ENCODE data around the gene CALCOCO1. TPM values are rescaled to one million over a fixed set of nuclear protein-coding genes. Genes with fewer than 3 reads are reported as not detected.

Gene CALCOCO1
- total RNA-seq, 4 donors from 2014 or later, result 29.5 to 159 (median 52.2) TPM

- intact Hi-C loops (cut with DNase I), result no loop called here
- H3K27me3 ChIP-seq, result no peaks in the 10 kb centered on the region
- WGBS, 2 donors, result 80 to 90% methylated on average over 7 of the region's 7 CpGs
- H3K4me1 ChIP-seq, result peaks cover 6 to 52% (median 13%) of the 10 kb centered on the region in 3 donors
- TF ChIP-seq POLR2A (IDR thresholded peaks at IDR 0.05) (no peak), CTCF (IDR thresholded peaks at IDR 0.05) (no peak)
- no peak overlapping the region for H3K4me3 ChIP-seq
- no peak overlapping the region for H3K27ac ChIP-seq
- no peaks in the 10 kb centered on the region for H3K9me3 ChIP-seq
- H3K36me3 ChIP-seq, result peaks cover 13 to 89% (median 35%) of the 10 kb centered on the region in 3 donors
- no peak for DNase-seq
These were observed 56.9 kb downstream of the CALCOCO1 start for GRCh38 chr12:53670308-53670707.

GRCh38 chr12:53667080-53667479, 60.2 kb downstream of the CALCOCO1 start:
- no peak for DNase-seq
- WGBS, 2 donors, result 85 to 91% methylated on average over 2 of the region's 2 CpGs
- TF ChIP-seq POLR2A (IDR thresholded peaks at IDR 0.05), result no peak
- TF ChIP-seq CTCF (IDR thresholded peaks at IDR 0.05), result no peak
- intact Hi-C loops (cut with DNase I), result no loop called here
- H3K9me3 ChIP-seq, result no peaks in the 10 kb centered on the region
- peaks cover 0 to 27% (median 0%) of the 10 kb centered on the region in 3 donors for H3K4me1 ChIP-seq
- no peaks in the 10 kb centered on the region for H3K27me3 ChIP-seq
- H3K4me3 ChIP-seq, result no peak overlapping the region
- peaks cover 13 to 100% (median 45%) of the 10 kb centered on the region in 3 donors for H3K36me3 ChIP-seq
- H3K27ac ChIP-seq, result no peak overlapping the region

GRCh38 chr12:53664936-53665335, 62.3 kb downstream of the CALCOCO1 start:
- no peaks in the 10 kb centered on the region for H3K9me3 ChIP-seq
- H3K4me1 ChIP-seq, result peaks cover under 1 to 18% (median 8%) of the 10 kb centered on the region in 3 donors
- no peaks in the 10 kb centered on the region for H3K27me3 ChIP-seq
- 64 to 65% methylated on average over 7 of the region's 7 CpGs for WGBS, 2 donors
- intact Hi-C loops (cut with DNase I), result no loop called here
- no peak overlapping the region for H3K4me3 ChIP-seq
- H3K27ac ChIP-seq, result no peak overlapping the region
- DNase-seq, result no peak
- peaks cover 13 to 87% (median 38%) of the 10 kb centered on the region in 3 donors for H3K36me3 ChIP-seq
- TF ChIP-seq POLR2A (IDR thresholded peaks at IDR 0.05) (no peak), CTCF (IDR thresholded peaks at IDR 0.05) (no peak)

GRCh38 chr12:53664191-53664590, 63.1 kb downstream of the CALCOCO1 start:
- no peak overlapping the region for H3K4me3 ChIP-seq
- no peak for TF ChIP-seq CTCF (IDR thresholded peaks at IDR 0.05)
- TF ChIP-seq POLR2A (IDR thresholded peaks at IDR 0.05), result no peak
- intact Hi-C loops (cut with DNase I), result no loop called here
- peaks cover 8 to 25% (median 15%) of the 10 kb centered on the region in 3 donors for H3K4me1 ChIP-seq
- no peak for DNase-seq
- no peaks in the 10 kb centered on the region for H3K9me3 ChIP-seq
- H3K27me3 ChIP-seq, result no peaks in the 10 kb centered on the region
- peaks cover 6 to 80% (median 31%) of the 10 kb centered on the region in 3 donors for H3K36me3 ChIP-seq
- no peak overlapping the region for H3K27ac ChIP-seq
- 77 to 89% methylated on average over 5 of the region's 5 CpGs for WGBS, 2 donors

- no peak for DNase-seq
- H3K36me3 ChIP-seq, result peaks cover 0 to 38% (median 7%) of the 10 kb centered on the region in 3 donors
- H3K4me3 ChIP-seq, result peak overlapping the region in 1 of 4 donors; percentile 16
- H3K9me3 ChIP-seq, result no peaks in the 10 kb centered on the region
- TF ChIP-seq POLR2A (IDR thresholded peaks at IDR 0.05) (no peak), CTCF (IDR thresholded peaks at IDR 0.05) (no peak)
- H3K27ac ChIP-seq, result peak overlapping the region; percentile 53 to 85 (median 78)
- intact Hi-C loops (cut with DNase I), result no loop called here
- no peaks in the 10 kb centered on the region for H3K27me3 ChIP-seq
- peaks cover 15 to 33% (median 26%) of the 10 kb centered on the region in 3 donors for H3K4me1 ChIP-seq
- WGBS, 2 donors, result 76% methylated on average over 2 to 5 of the region's 5 CpGs
These were observed 67.2 kb downstream of the CALCOCO1 start for GRCh38 chr12:53660041-53660440.
